HFFc6 (cell line): ENCODE measurements around the gene COPE. TPM values are rescaled to one million over a fixed set of nuclear protein-coding genes. Genes with fewer than 3 reads are reported as not detected.

Source experiments
- DNase-seq: peaks from one replicate; pipeline ENCODE4 v3.0.0-alpha.2; 2018
- H3K27ac Mint-ChIP-seq: 2 replicates; pipeline ENCODE4 v1.8.0; 2020; ENCODE audit warnings: mild to moderate bottlenecking, mixed read lengths
- H3K27me3 Mint-ChIP-seq: 2 replicates; pipeline ENCODE4 v1.8.0; 2021; ENCODE audit warnings: mild to moderate bottlenecking, moderate library complexity, mixed read lengths; ENCODE audit not compliant: insufficient read depth
- H3K36me3 Mint-ChIP-seq: 2 replicates; pipeline ENCODE4 v1.8.0; 2021; ENCODE audit warnings: low read depth, mixed read lengths
- H3K4me1 Mint-ChIP-seq: 2 replicates; pipeline ENCODE4 v1.8.0; 2020; ENCODE audit warnings: low read depth, mixed read lengths
- H3K4me3 Mint-ChIP-seq: 2 replicates; pipeline ENCODE4 v1.8.0; 2020; ENCODE audit warnings: mild to moderate bottlenecking, moderate library complexity, mixed read lengths
- H3K9me3 Mint-ChIP-seq: 2 replicates; pipeline ENCODE4 v1.8.0; 2020; ENCODE audit warnings: mild to moderate bottlenecking, mixed read lengths
- CTCF ChIP-seq: fragments of 200-600 bp; sonication (generic); IDR thresholded peaks from 2 replicates; pipeline ENCODE4 v1.5.0; 2021; ENCODE audit warnings: antibody characterized with exemption, mild to moderate bottlenecking
- total RNA-seq, 6 experiments: library from RNA; stranded (reverse); fragmentation: NEBNext Ultra II Directional; extraction: Animal tissue kit (Norgen Biotek cat#: 25700); gene quantifications; 2 replicates in 1 of 6; 3 replicates in 5 of 6; pipeline ENCODE4 v1.2.3, GENCODE V29; 2021

COPE gene
- total RNA-seq, 6 experiments from 2014 or later, result 268 to 315 (median 286) TPM

- no peak for TF ChIP-seq CTCF
- Mint-ChIP-seq H3K4me1 (peaks cover 9% of the 10 kb centered on the region), H3K36me3 (peaks cover 11% of the 10 kb centered on the region)
These were observed 26.1 kb upstream of the COPE start for GRCh38 chr19:18945297-18945696.

GRCh38 chr19:18943465-18943864 is 24.3 kb upstream of the COPE start:
- Mint-ChIP-seq H3K9me3 (no peaks in the 10 kb centered on the region), H3K27ac (no peak overlapping the region), H3K27me3 (peaks cover 3% of the 10 kb centered on the region), H3K4me1 (peaks cover 21% of the 10 kb centered on the region), H3K4me3 (no peak overlapping the region), H3K36me3 (peaks cover 11% of the 10 kb centered on the region)
- TF ChIP-seq CTCF, result no peak
- DNase-seq, result no peak

More at GRCh38 chr19:18945297-18945696, 26.1 kb upstream of the COPE start:
- H3K4me3 Mint-ChIP-seq, result no peak overlapping the region
- no peaks in the 10 kb centered on the region for H3K9me3 Mint-ChIP-seq
- peaks cover 1% of the 10 kb centered on the region; the same call in 1 of the 2 replicates for H3K27me3 Mint-ChIP-seq
- no peak overlapping the region for H3K27ac Mint-ChIP-seq
- no peak for DNase-seq

- Mint-ChIP-seq H3K27me3 (peaks cover 2% of the 10 kb centered on the region; the same call in 1 of the 2 replicates), H3K4me3 (no peak overlapping the region), H3K27ac (no peak overlapping the region), H3K36me3 (peaks cover 13% of the 10 kb centered on the region), H3K9me3 (no peaks in the 10 kb centered on the region), H3K4me1 (peaks cover 21% of the 10 kb centered on the region)
- no peak for DNase-seq
- no peak for TF ChIP-seq CTCF
These were observed 23.5 kb upstream of the COPE start for GRCh38 chr19:18942692-18943091.

- Mint-ChIP-seq H3K36me3 (peaks cover 15% of the 10 kb centered on the region), H3K4me3 (peak overlapping the region; percentile 85), H3K27ac (peak overlapping the region; percentile 74), H3K9me3 (no peaks in the 10 kb centered on the region), H3K4me1 (peaks cover 21% of the 10 kb centered on the region), H3K27me3 (peaks cover 2% of the 10 kb centered on the region; the same call in 1 of the 2 replicates)
- no peak; the same call in 1 of the 2 replicates for TF ChIP-seq CTCF
- no peak for DNase-seq
These were observed 22.6 kb upstream of the COPE start for GRCh38 chr19:18941628-18942354.

- TF ChIP-seq CTCF, result peak; percentile 24
These were observed 21.8 kb upstream of the COPE start, which contains the start of gene HOMER3 for GRCh38 chr19:18940769-18941627. Gene HOMER3, minus strand, starts transcription at chr19:18941217. Its CDS starts 2,235 bp downstream, at chr19:18938982.

More at GRCh38 chr19:18940769-18941627, 21.8 kb upstream of the COPE start, which contains the start of gene HOMER3:
- Mint-ChIP-seq H3K36me3 (peaks cover 7% of the 10 kb centered on the region), H3K27ac (peak within 1 kb of the TSS; percentile 91), H3K4me1 (peaks cover 21% of the 10 kb centered on the region), H3K9me3 (no peaks in the 10 kb centered on the region), H3K4me3 (peak within 1 kb of the TSS; percentile 94), H3K27me3 (peaks cover 2% of the 10 kb centered on the region; the same call in 1 of the 2 replicates)
- DNase-seq, result peak; percentile 19
